Measurements from ENCODE around the gene SMARCAD1. TPM values are rescaled to one million over a fixed set of nuclear protein-coding genes. Genes with fewer than 3 reads are reported as not detected.

SMARCAD1 gene
- total RNA-seq = 10 to 100 TPM; 67.1 to 85.5 TPM
- polyA plus RNA-seq (2013, experiment 1 of 2) = 59.2 TPM
- polyA plus RNA-seq (2013, experiment 2 of 2) = 59.9 TPM
- long read RNA-seq, experiment 1, full-length matches to known transcripts = 4 of 32 reads
- long read RNA-seq, experiment 1, partial matches to known transcripts = 6 of 32 reads
- long read RNA-seq, experiment 1, other reads (novel, unspliced or antisense) = 22 of 32 reads
- long read RNA-seq, experiment 2, full-length matches to known transcripts = 51 of 106 reads
- long read RNA-seq, experiment 2, partial matches to known transcripts = 25 of 106 reads
- long read RNA-seq, experiment 2, other reads (novel, unspliced or antisense) = 30 of 106 reads
- long read RNA-seq, experiment 3, full-length matches to known transcripts = 138 of 261 reads
- long read RNA-seq, experiment 3, partial matches to known transcripts = 58 of 261 reads
- long read RNA-seq, experiment 3, other reads (novel, unspliced or antisense) = 65 of 261 reads
- long read RNA-seq, experiment 4, partial matches to known transcripts = 15 of 19 reads
- long read RNA-seq, experiment 4, other reads (novel, unspliced or antisense) = 4 of 19 reads

GRCh38 chr4:94207469-94208224 lies at the start of gene SMARCAD1:
SMARCAD1 (plus strand) TSS chr4:94207865; CDS start chr4:94208395, 530 bp downstream.
- peak within 1 kb of the TSS; percentile 93 for H3K27ac ChIP-seq (ENCODE audit: low read depth, low read length)
- peaks cover 9% of the 10 kb centered on the region for H3K9me3 ChIP-seq (ENCODE audit: control insufficient read depth, low read length)
- H3K27me3 ChIP-seq (ENCODE audit: control insufficient read depth, insufficient read depth, low read length, poor library complexity, severe bottlenecking) = no peaks in the 10 kb centered on the region
- H3K9me3 Mint-ChIP-seq = peaks cover 7% of the 10 kb centered on the region
- peaks cover 28% of the 10 kb centered on the region for H3K4me1 Mint-ChIP-seq
- H3K4me1 ChIP-seq (ENCODE audit: control insufficient read depth, insufficient read depth, low read length) = no peaks in the 10 kb centered on the region
- DNase-seq = peak; percentile 95
- H3K36me3 Mint-ChIP-seq (ENCODE audit: low read depth) = peaks cover 33% of the 10 kb centered on the region
- H3K4me3 Mint-ChIP-seq = peak within 1 kb of the TSS; percentile 81
- H3K9ac ChIP-seq (ENCODE audit: extremely low read depth, low read length, poor library complexity, severe bottlenecking) = peak within 1 kb of the TSS; percentile 86
- H3K27ac Mint-ChIP-seq = peak within 1 kb of the TSS; percentile 100
- H3K27me3 Mint-ChIP-seq (ENCODE audit: insufficient read depth) = no peaks in the 10 kb centered on the region
- WGBS, 2 experiments (ENCODE audit: insufficient coverage in 1 of 2, insufficient read length in 1 of 2) = 0% methylated on average over 21 to 57 of the region's 57 CpGs
- H3K4me3 ChIP-seq (ENCODE audit: low read length) = peak within 1 kb of the TSS; percentile 98
- H3K36me3 ChIP-seq (ENCODE audit: control insufficient read depth, insufficient read depth, low read length) = peaks cover 37% of the 10 kb centered on the region
- TF ChIP-seq CTCF (conservative IDR thresholded peaks at IDR 0.05) = no peak

- peak; percentile 31 for TF ChIP-seq CTCF (conservative IDR thresholded peaks at IDR 0.05)
- no peak overlapping the region for H3K27ac Mint-ChIP-seq
- DNase-seq = no peak
- Histone ChIP-seq H3K27ac (ENCODE audit: low read depth, low read length) (no peak overlapping the region), H3K27me3 (ENCODE audit: control insufficient read depth, insufficient read depth, low read length, poor library complexity, severe bottlenecking) (no peaks in the 10 kb centered on the region), H3K4me1 (ENCODE audit: control insufficient read depth, insufficient read depth, low read length) (no peaks in the 10 kb centered on the region), H3K36me3 (ENCODE audit: control insufficient read depth, insufficient read depth, low read length) (peaks cover 67% of the 10 kb centered on the region), H3K4me3 (ENCODE audit: low read length) (peak overlapping the region; percentile 60), H3K9ac (ENCODE audit: extremely low read depth, low read length, poor library complexity, severe bottlenecking) (no peak overlapping the region), H3K9me3 (ENCODE audit: control insufficient read depth, low read length) (peaks cover 60% of the 10 kb centered on the region)
- peaks cover 17% of the 10 kb centered on the region for H3K4me1 Mint-ChIP-seq
- WGBS, 2 experiments (ENCODE audit: insufficient coverage in 1 of 2, insufficient read length in 1 of 2) = 98 to 100% methylated on average over 1 to 3 of the region's 3 CpGs
- H3K27me3 Mint-ChIP-seq (ENCODE audit: insufficient read depth) = no peaks in the 10 kb centered on the region
- peaks cover 46% of the 10 kb centered on the region for H3K9me3 Mint-ChIP-seq
- H3K36me3 Mint-ChIP-seq (ENCODE audit: low read depth) = peaks cover 80% of the 10 kb centered on the region
- H3K4me3 Mint-ChIP-seq = no peak overlapping the region
These were observed 48.8 kb upstream of the SMARCAD1 start for GRCh38 chr4:94158883-94159282.

GRCh38 chr4:94159790-94160189 lies 47.9 kb upstream of the SMARCAD1 start:
- TF ChIP-seq CTCF (conservative IDR thresholded peaks at IDR 0.05) = no peak
- H3K27ac Mint-ChIP-seq = no peak overlapping the region
- WGBS, 2 experiments (ENCODE audit: insufficient coverage in 1 of 2, insufficient read length in 1 of 2) = 64 to 91% methylated on average over 1 of the region's 1 CpG

More at GRCh38 chr4:94159790-94160189, 47.9 kb upstream of the SMARCAD1 start:
- no peak for DNase-seq
- Histone ChIP-seq H3K36me3 (ENCODE audit: control insufficient read depth, insufficient read depth, low read length) (peaks cover 69% of the 10 kb centered on the region), H3K9ac (ENCODE audit: extremely low read depth, low read length, poor library complexity, severe bottlenecking) (no peak overlapping the region), H3K9me3 (ENCODE audit: control insufficient read depth, low read length) (peaks cover 51% of the 10 kb centered on the region), H3K4me1 (ENCODE audit: control insufficient read depth, insufficient read depth, low read length) (peaks cover 6% of the 10 kb centered on the region), H3K27me3 (ENCODE audit: control insufficient read depth, insufficient read depth, low read length, poor library complexity, severe bottlenecking) (no peaks in the 10 kb centered on the region), H3K4me3 (ENCODE audit: low read length) (no peak overlapping the region), H3K27ac (ENCODE audit: low read depth, low read length) (no peak overlapping the region)
- Mint-ChIP-seq H3K9me3 (peaks cover 38% of the 10 kb centered on the region), H3K4me3 (no peak overlapping the region), H3K36me3 (ENCODE audit: low read depth) (peaks cover 81% of the 10 kb centered on the region), H3K4me1 (peaks cover 25% of the 10 kb centered on the region), H3K27me3 (ENCODE audit: insufficient read depth) (no peaks in the 10 kb centered on the region)

All from endodermal cell (in vitro differentiated cells).